NCI-H2196 (cell line): ENCODE measurements around the gene CNNM4.

Source experiments
- DNase-seq: peaks from one replicate; lab custom pipeline; 2025; ENCODE audit not compliant: unreplicated experiment; lab: John Stamatoyannopoulos, UW

The CNNM4 gene

DNA sequence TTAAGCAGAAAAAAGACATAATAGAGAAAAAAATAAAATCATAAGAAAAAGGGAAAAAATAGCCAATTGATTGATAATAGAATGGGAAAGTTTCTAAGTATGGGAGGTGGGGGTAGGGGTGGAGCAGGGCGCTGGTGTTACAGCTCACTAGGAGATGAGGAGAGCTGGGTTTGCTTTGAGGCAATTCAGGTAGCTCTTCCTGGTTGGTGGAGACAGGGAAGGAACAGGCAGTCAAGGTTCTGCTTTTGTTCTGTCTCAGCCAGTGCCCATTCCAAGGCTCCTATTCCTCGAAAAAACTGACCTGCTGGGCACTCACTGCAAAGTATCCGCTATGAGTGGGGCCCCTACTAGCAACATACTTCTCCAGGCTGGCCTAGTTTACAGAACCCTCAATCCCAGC lies 1.7 kb upstream of the CNNM4 start:
- DNase-seq: no peak

DNA sequence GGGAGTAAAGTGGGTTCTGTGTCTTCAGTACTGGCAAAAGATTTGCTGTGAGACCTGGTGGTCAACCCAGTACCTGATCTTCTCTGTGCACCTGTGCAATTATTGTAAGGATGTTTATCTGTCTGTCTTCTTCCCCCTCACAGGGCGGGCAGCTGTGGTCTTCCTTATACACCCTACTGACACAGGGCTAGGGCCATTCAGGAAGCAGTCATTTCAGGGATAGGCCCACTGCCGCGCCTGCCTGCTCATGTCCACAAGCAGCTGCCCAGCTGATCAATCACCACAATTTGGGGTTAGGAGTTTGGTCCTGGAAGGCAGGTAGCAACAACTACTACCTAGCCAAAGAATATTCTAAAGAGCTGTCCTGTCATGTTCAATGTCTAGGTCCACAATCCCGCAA lies 1.2 kb upstream of the CNNM4 start:
- DNase-seq: no peak

DNA sequence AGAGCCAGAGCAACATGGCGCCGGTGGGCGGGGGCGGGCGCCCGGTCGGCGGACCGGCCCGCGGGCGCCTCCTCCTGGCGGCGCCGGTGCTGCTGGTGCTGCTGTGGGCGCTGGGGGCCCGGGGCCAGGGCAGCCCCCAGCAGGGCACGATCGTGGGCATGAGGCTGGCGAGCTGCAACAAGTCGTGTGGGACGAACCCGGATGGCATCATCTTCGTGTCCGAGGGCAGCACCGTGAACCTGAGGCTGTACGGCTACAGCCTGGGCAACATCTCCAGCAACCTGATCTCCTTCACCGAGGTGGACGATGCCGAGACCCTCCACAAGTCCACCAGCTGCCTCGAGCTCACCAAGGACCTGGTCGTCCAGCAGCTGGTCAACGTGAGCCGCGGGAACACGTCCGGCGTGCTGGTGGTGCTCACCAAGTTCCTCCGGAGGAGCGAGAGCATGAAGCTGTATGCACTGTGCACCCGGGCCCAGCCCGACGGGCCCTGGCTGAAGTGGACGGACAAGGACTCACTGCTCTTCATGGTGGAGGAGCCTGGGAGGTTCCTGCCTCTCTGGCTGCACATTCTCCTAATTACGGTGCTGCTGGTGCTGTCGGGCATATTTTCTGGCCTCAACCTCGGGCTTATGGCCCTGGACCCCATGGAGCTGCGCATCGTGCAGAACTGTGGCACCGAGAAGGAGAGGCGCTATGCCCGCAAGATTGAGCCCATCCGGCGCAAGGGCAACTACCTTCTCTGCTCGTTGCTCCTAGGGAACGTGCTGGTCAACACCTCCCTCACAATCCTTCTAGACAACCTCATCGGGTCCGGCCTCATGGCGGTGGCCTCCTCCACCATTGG lies 507 bp downstream of the CNNM4 start:
- DNase-seq: no peak

DNA sequence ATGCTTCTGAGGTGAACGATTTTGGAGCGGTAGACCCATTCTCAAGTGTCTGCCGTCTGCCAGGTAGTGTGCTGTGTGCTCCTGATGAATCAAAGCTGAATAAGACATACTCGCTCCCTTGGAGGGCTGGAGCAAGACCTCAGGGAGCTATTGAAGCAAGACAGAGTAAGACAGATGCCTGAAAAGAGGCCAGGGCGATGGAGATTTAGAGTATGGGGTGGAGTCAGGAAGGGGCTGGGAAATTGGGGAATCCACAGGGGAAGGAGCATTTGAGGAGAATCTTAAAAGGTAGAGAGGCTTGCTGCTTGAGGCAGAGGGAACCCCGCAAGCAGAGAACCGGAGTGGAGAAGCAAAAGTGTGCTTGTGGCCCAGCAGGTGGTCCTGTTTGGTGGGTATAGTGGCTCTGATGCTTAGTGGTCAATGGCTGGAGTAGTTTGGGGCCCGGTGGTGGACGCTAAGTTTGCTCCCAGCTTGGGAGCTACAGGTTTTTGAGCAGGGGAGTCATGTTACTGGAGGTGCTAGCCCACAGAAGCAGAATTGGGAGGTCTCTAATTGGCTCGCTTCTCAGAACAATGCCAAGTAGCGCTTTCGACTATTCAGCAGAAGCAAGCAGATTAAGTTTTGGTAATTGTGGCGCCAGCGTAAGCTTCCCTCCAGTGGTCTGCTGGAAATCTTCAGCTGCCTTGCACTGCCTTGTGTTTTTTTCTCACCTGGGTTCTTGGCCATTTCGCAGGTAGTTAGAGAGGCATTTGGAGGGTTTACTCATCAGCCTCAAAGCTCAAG lies 2.0 kb downstream of the CNNM4 start:
- DNase-seq: no peak

DNA sequence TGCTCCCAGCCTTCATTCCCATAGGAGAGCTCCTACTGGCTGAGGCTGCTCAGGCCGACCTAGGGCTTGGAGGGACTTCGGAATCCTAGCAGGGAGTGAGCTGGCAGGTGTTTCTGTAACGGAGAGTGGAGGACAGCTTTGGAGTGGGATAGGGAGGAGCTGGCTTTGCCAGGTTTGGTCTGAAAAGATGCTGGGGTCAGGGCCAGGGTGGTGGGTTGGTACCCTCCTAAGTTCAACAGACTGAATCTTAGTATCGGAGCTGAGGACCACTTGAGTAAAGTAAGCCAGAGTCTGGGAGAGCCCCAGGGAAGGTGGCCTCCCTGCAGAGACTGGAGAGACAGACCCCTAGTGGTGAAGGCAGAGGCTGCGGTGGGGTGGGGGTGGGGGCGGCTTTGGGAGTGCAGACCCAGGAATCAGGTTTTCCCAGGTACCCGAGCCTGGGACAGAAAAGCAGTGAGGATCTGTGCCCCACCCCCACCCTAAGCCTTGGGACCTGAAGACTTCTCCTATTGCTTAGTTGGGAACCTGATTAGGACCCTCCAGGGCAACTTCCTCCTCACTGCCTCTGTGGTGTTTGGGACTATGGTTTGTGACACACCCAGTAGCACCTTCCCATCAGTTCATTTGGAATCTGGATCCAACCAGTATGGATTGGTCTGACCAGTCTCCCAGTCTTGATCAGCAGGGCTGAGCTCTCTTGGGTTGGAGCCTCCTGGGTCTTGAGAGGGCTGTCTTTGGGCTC lies 3.0 kb downstream of the CNNM4 start:
- no peak for DNase-seq

DNA sequence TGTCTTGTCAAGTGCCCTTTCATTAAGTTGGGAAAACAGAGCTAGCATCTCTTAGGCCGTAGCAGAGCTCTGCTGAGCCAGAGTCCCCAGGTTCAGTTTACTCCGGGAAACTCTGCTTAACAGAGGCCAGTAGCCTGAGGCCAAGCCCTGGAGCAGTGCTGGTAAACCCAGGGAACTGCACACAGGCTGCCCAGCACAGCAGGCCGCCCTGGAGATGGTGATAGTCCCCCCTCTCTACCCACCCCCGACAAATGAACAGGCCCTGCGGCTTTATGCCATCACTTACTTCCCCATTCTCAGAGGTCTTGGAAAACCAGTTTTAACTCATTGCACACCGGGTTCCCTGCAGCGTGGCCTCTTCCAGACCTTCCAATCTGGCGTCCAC lies 3.5 kb downstream of the CNNM4 start:
- DNase-seq: no peak

DNA sequence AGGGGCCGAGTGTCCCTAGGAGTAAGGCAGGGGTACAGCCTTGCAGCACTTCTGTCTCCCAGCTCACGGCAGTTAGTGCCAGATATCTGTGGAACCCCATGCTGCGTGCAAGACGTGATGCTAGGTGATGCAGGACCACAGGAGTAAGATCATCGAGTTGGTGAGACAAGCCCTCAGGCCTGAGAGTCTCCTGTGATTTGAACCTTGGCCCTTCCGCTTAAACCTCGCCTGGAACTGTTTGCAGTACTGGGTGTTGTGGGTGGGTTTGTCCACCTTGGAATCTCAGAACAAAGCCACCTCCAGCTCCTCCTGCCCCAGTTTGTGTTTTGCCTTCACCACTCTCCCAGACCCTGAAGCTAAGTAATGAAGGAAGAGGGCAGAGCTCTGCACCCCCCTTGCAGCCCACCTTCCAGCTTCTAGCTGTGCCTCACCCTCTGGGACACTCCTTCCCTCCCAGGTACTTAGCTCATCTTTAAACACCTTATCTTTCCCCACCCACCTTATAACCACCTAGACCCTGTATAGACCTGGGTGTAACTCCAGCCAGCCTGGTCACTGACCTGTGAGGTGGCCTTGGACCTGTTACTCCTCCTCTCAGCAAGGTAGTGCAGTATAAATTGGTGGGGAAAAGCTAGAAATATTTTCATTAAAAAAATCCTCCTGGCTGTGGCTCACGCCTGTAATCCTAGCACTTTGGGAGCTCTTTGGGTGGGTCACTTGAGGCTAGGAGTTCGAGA lies 6.6 kb downstream of the CNNM4 start:
- no peak for DNase-seq

DNA sequence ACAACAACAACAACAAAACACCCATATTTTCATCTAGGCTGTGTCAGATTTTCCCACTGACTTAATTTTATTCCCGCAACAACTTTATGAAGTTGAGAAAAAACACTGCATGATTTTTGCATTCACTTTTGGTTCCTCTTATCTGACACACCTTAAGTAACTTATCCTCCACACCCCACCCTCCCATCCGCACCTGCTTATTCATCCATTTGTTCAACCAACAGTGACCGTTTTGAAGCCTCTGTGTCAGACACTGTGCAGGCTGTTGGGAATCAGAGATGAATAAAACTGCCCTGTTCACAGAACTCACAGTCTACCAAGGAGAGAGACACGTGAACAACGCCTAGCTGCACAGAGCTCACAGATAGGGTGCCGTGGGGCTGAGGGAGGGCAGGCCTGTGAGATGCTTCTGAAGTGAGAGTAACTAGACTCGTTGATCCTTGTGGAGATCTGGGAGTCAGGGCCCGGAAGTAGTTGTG lies 7.4 kb downstream of the CNNM4 start:
- DNase-seq: no peak

DNA sequence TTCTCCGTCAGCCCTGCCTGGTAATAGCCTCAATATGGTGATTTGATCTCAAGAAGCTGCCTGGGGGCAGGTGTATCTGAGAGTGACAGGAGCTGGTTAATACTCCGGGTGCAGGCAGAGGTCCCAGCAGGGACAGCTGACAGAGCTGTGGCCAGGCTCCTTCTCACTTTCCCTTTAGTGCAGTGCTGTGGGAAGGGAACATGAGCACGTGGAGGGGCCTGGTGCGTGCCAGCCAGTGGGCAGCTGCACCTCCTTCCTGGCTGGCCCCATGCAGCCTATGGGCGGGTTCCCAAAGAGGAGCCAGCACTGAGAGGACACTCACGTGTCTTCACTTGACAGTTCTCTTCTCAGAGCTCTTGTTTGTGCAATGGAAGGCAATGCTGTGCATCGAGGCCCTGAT lies 9.1 kb downstream of the CNNM4 start:
- peak; percentile 70 for DNase-seq

DNA sequence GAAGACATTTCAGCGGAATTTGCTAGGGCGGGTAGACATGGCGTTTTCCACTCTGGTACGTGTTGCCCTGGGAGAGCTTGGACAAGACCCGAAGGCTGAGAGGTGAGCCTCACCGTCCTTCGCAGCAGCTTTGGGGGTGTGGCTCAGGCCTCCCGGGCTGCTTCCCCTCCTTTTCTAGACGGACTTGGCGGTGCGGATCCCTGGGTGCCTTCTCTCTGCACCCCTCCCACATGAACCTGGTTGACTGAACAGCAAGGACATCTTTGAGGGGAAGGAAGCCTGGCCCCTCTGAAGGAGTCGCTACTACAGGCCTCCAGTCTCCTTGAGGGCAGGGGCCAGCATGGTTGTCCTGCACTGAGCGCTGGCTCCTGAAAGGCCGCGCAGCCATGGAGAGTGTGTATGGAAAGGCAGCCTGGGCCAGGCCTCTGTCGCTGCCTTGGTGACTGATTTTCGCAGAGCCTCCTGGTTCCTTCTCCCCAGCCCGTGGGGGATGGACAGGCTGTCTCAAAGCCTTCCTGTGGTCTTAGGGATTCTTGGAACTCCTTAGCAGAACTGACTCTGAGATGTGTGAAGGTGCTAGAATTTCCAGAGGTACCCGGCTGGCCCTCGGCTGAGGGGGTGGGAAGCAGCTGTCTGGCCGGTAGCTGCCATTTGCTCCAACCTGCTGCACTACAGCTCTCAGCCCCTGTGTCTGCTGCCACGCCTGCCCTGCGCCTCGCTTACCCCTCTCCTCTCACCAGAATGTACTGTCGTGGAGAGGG lies 9.9 kb downstream of the CNNM4 start:
- DNase-seq: no peak

DNA sequence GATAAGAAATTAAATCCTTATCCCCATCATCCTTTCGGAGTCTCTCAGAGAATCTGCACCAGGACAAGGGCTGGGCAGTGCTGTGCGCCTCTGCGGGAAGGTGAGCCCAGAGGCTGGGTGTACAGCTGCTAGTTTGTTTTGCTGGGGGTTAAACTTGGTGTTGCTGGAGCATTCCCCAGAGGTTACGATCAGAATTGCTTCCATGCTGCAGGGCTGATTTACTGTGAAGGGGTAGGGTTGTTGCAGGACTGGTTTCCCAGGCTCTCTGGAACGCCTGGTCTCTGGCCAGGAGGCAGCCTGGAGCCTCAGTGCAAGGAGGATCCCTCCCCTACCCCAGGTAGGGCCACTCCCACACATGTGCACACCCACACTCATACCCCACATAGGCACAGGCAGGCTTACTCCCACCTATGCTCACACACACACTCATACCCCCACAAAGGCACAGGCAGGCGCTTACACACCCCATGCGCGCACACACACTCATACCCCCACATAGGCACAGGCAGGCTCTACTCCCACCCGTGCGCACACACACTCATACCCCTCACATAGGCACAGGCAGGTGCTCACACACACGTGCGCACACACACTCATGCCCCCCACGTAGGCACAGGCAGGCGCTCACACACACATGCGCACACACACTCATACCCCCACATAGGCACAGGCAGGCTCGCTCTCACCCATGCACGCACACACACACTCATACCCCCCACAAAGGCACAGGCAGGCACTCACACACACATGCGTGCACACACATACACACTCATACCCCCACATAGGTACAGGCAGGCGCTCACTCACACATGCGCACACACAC lies 11.3 kb downstream of the CNNM4 start:
- peak; percentile 25 for DNase-seq

DNA sequence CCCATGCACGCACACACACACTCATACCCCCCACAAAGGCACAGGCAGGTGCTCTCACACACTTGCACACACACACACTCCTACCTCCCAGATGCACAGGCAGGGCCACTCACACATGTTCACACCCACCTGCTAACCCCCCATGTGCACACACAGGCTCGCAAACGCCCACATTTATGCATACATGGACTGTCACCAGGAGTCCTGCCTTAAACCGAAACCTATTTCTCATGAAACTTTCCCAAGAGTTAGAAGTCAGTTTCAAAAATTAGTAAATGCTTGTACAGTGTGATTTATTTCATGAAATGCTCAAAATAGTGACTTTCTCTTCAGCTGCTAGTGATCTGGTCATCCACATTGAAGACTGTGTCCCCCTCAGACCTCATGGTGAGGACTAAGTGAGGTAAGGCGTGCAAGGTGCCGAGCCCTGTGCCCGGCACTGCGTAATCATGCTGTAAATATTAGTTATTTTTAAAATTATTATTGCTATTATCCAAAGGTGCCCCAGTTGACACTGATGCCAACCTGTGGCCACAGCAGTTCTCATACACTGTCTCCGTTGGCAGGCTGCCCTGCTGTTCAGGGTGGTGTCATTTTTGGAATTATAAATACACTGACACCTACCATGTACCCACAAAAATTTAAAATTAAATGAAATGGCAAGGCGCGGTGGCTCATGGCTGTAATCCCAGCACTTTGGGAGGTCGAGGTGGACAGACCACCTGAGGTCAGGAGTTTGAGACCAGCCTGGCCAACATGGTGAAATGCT lies 12.4 kb downstream of the CNNM4 start:
- DNase-seq: no peak

DNA sequence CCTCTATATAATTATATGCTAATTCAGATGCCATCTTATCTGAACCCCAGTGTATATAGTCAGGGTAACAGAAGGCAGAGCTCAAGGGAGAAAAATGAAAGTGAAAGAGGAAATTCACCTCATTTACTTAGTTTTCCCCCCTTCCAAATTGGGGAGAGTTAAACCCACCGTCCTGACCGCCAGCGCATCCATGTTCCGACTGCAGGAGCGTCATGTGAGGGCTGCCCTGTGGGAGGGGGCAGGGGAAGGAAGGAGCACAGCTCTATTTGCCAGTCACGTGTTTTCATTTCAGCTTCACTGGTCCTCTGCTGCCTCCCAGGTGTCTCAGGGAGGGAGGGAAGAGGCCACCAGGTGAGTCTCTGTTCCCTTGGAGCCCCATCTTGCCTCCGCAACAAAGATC lies 13.2 kb downstream of the CNNM4 start:
- DNase-seq: peak; percentile 78

DNA sequence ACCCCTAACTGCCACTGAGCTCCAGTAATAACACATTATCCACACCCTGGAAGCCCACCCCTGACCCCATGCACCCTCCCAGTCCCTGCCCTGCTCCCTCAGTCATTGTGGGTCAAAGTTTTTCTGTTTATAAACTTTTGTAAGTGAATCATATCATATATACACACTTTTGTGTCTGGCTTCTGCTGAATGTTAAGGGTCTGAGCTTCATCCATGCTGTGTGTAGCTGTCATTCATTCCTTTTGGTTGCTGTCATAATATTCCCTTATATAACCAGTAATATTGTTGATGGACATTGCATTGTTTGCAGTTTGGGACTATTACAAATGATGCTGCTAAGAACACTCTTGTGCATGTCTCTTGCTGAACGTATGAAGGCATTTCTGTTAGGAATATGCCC lies 14.5 kb downstream of the CNNM4 start:
- no peak for DNase-seq

DNA sequence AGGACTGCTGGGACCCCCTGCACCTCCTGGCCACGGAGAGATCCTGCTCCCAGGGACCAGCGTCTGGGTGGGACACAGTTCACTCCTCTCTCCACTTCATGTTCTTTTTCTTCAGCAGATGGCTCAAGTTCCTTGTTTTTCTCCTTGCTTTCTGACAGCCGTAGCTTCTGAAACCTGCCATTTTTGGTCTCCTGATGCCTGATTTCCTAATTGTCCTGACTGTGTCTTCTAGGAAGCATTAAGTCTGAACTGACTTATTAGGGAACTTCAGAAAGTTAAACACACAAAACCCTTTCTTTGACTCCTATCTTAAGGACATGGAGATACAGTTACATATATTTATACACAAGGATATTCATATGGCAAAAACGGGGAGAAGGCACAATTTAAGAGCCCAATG lies 22.7 kb downstream of the CNNM4 start:
- DNase-seq: no peak

DNA sequence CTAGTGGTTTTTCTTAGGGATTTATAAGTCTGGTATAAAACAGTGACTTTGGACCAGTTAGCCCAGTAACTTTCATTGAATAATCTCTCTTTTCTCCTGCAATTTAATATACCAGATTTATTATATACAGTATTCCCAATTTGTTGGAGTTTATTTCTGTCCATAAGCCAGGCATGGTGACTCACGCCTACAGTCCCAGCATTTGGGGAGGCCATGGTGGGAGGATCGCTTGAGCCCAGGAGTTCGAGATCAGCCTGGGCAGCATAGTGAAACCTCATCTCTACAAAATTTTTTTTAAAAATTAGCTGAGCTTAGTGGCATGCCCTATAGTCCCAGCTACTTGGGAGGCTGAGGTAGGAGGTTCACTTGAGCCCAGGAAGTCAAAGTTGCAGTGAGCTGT lies 26.7 kb downstream of the CNNM4 start:
- no peak for DNase-seq

DNA sequence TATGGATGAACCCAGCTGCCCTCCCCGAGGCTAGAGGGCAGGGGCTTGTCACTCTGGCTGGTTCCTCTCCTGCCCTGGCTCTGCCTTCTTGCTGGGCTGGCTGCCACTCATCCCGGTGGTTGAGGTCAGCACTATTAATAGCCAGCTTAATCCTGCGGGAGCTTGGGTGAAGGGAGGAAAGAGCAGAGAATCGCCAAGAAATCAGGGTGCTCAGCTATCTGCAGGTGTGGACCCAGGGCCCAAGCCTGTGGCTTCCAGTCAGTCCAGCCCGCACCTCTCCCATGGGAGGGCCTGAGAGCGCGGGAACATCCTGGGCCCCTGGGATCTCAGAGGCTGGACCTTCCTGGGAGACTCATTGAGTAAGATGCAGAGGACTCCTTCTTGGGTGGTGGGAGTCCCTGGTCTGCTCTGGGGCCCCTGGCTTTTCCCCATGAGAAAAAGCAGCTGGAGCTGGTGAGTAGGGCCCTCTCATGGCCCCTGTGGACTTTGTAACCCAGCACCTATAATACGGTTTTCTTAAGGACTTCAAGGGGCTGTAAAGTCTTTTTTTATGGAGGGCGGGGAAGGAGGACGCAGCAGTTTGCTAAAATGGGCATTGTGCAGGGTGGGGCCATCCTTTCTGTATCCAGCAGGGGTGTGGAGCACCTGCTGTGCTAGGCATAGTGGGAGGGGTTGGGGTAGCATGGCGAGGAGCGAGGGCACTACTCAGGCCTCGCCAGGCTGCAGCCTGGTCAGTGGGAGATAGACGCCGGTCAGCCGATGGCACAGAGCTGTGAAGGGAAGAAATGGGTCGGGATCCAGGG lies 27.9 kb downstream of the CNNM4 start:
- DNase-seq: no peak

DNA sequence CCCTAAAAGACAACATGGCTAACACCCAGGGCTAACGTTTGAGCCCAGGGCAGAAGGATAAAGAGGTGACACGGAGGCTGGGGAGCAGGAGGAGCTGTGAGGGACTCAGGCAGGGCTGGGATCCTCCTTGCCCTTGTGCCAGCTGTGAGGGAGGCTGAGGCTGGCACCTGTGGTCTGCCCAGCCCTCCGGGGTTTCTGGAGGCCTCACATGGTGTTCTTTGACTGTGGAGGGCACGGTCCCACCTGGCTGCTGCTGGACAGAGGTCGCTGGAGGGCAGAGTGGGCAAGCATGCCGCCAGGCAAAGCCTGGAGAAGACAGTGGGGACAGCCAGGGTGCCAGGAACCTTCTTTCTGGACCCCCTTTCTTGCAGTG lies 28.5 kb downstream of the CNNM4 start:
- no peak for DNase-seq
